Suprapubic skin (tissue), 4 donors: ENCODE measurements around the gene SORCS1.

Source experiments
- POLR2A ChIP-seq, 2 donors: fragments of 450-650 bp; IDR thresholded peaks; one replicate each; pipeline ENCODE4 v1.6.1; 2017; ENCODE audit warnings: antibody characterized with exemption in 2 of 2, mild to moderate bottlenecking in 2 of 2, moderate library complexity in 2 of 2
- POLR2AphosphoS5 ChIP-seq, 3 donors: sonication (generic); formaldehyde crosslinking; IDR thresholded peaks; one replicate each; pipeline ENCODE4 v1.6.1; 2017; ENCODE audit warnings: antibody characterized with exemption in 3 of 3
- TF ChIP-seq, protein P1 (sequence below), 2 donors: fragments of 200-600 bp in 1 of 2; fragments of 450-650 bp in 1 of 2; sonication (generic) in 1 of 2; IDR thresholded peaks; one replicate each; pipeline ENCODE4 v1.5.1; 2016 to 2019; ENCODE audit warnings: antibody characterized with exemption in 2 of 2, mild to moderate bottlenecking in 1 of 2, moderate library complexity in 1 of 2

DNA sequence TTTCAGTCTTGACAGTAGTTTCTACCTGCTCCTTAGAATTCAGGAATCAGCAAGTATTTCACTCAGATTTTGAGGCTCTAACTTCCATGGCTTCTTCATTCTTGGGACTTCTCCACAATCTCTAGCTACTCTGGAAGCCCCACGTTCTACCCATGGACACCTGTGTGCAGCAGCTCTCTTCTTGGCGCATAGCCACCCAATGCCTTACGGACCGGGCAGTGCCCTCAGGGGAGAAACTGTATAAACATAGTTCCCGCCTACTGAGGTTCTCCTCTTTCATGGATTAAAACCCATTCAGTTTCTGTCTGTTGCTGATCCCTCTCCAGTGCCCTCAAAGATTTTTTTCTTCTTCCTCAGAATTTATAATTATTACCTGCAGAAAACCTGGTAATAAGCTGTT lies 177.1 kb downstream of the SORCS1 start:
- TF ChIP-seq, protein P1, sequence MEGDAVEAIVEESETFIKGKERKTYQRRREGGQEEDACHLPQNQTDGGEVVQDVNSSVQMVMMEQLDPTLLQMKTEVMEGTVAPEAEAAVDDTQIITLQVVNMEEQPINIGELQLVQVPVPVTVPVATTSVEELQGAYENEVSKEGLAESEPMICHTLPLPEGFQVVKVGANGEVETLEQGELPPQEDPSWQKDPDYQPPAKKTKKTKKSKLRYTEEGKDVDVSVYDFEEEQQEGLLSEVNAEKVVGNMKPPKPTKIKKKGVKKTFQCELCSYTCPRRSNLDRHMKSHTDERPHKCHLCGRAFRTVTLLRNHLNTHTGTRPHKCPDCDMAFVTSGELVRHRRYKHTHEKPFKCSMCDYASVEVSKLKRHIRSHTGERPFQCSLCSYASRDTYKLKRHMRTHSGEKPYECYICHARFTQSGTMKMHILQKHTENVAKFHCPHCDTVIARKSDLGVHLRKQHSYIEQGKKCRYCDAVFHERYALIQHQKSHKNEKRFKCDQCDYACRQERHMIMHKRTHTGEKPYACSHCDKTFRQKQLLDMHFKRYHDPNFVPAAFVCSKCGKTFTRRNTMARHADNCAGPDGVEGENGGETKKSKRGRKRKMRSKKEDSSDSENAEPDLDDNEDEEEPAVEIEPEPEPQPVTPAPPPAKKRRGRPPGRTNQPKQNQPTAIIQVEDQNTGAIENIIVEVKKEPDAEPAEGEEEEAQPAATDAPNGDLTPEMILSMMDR (IDR thresholded peaks at IDR 0.05) = no peak
- TF ChIP-seq POLR2AphosphoS5 (IDR thresholded peaks at IDR 0.05) (no peak), POLR2A (IDR thresholded peaks at IDR 0.05) (no peak)
